ENCODE results near the gene ACAP2. TPM values are rescaled to one million over a fixed set of nuclear protein-coding genes. Genes with fewer than 3 reads are reported as not detected.

ACAP2 gene
- polyA plus RNA-seq, 1 donor from 2014 or later = 88.7 TPM

DNA sequence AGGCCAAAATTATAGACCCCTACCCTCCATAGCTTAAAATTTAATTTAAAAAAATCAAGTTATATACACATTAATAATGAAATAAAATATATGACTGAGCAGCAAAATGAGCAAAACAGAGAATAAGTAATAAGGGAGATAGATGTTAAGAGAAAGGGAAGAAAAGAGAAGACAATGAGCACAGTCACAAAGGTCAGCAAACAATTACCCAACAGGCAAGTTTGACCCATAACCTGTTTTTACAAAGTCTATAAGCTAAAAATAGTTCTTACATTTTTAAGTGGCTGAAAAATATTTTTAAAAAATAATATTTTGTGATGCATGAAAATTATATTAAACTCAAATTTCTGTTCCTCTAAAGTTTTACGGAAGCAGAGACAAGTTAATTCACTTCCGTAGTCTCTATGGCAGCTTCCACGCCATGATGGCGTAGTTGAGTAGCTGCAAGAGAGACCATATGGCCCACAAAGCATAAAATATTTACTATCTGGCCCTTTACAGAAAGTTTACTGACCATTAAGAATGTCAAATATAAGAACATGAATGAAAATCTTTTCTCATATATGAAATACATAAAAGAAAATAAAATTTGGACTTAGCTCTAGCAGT lies 47.5 kb downstream of the ACAP2 start:
- Histone ChIP-seq H3K36me3 (ENCODE audit: insufficient read depth, low read length) (no peaks in the 10 kb centered on the region), H3K79me2 (replicated peaks; ENCODE audit: insufficient read depth, low read length) (no peaks in the 10 kb centered on the region)

DNA sequence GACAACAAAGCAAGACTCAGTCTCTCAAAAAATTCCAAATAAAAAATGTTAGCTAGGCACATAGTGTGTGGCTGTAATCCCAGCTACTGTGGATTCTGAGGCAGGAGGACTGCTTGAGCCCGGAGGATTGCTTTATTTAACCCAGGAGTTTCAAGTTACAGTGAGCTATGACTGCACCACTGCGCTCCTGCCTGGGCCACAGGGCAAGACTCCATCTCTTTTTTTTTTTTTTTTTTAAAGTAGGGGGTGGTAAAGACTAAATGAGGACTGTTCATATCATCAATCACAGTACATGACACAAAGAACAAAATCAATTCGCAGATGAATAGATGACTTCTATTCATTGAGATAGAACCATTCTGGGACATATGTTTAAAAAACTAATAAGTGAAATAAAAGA lies 48.1 kb downstream of the ACAP2 start:
- no peak overlapping the region for H2AFZ ChIP-seq (ENCODE audit: low read depth, low read length)
- no peaks in the 10 kb centered on the region for H3K79me2 ChIP-seq (replicated peaks; ENCODE audit: insufficient read depth, low read length)
- H3F3A ChIP-seq (ENCODE audit: insufficient read depth, low read length, poor library complexity, severe bottlenecking) = no peaks in the 10 kb centered on the region
- no peaks in the 10 kb centered on the region for H3K9me2 ChIP-seq (ENCODE audit: insufficient read depth, low read length)
- no peaks in the 10 kb centered on the region for H3K27me3 ChIP-seq (ENCODE audit: insufficient read depth, low read depth, low read length)
- no peaks in the 10 kb centered on the region for H3K36me3 ChIP-seq (ENCODE audit: insufficient read depth, low read length)
- no peak overlapping the region for H3K9ac ChIP-seq (ENCODE audit: low read length)
- no peak overlapping the region for H3K27ac ChIP-seq (ENCODE audit: low read length)
- no peaks in the 10 kb centered on the region for H4K20me1 ChIP-seq (ENCODE audit: insufficient read depth)
- no peaks in the 10 kb centered on the region for H3K9me3 ChIP-seq (ENCODE audit: low read length)
- TF ChIP-seq MXI1 (conservative IDR thresholded peaks at IDR 0.05; ENCODE audit: poor library complexity, severe bottlenecking) = no peak
- TF ChIP-seq SMC3 (conservative IDR thresholded peaks at IDR 0.05; ENCODE audit: poor library complexity) = no peak
- no peak for TF ChIP-seq EZH2 (IDR thresholded peaks at IDR 0.05; ENCODE audit: borderline replicate concordance, insufficient read depth, low read length, poor library complexity, severe bottlenecking)
- TF ChIP-seq, protein P1, sequence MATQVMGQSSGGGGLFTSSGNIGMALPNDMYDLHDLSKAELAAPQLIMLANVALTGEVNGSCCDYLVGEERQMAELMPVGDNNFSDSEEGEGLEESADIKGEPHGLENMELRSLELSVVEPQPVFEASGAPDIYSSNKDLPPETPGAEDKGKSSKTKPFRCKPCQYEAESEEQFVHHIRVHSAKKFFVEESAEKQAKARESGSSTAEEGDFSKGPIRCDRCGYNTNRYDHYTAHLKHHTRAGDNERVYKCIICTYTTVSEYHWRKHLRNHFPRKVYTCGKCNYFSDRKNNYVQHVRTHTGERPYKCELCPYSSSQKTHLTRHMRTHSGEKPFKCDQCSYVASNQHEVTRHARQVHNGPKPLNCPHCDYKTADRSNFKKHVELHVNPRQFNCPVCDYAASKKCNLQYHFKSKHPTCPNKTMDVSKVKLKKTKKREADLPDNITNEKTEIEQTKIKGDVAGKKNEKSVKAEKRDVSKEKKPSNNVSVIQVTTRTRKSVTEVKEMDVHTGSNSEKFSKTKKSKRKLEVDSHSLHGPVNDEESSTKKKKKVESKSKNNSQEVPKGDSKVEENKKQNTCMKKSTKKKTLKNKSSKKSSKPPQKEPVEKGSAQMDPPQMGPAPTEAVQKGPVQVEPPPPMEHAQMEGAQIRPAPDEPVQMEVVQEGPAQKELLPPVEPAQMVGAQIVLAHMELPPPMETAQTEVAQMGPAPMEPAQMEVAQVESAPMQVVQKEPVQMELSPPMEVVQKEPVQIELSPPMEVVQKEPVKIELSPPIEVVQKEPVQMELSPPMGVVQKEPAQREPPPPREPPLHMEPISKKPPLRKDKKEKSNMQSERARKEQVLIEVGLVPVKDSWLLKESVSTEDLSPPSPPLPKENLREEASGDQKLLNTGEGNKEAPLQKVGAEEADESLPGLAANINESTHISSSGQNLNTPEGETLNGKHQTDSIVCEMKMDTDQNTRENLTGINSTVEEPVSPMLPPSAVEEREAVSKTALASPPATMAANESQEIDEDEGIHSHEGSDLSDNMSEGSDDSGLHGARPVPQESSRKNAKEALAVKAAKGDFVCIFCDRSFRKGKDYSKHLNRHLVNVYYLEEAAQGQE (IDR thresholded peaks at IDR 0.05; ENCODE audit: borderline replicate concordance) = no peak
- no peak overlapping the region for H3K4me2 ChIP-seq (ENCODE audit: low read length)
- no peak overlapping the region for H3K4me3 ChIP-seq (ENCODE audit: low read length)

More for the DNA sequence above, 47.5 kb downstream of the ACAP2 start:
- no peak overlapping the region for H3K4me3 ChIP-seq (ENCODE audit: low read length)
- no peak overlapping the region for H2AFZ ChIP-seq (ENCODE audit: low read depth, low read length)
- H3K27me3 ChIP-seq (ENCODE audit: insufficient read depth, low read depth, low read length) = no peaks in the 10 kb centered on the region
- H3K9ac ChIP-seq (ENCODE audit: low read length) = no peak overlapping the region
- H3K27ac ChIP-seq (ENCODE audit: low read length) = no peak overlapping the region
- H3K9me3 ChIP-seq (ENCODE audit: low read length) = no peaks in the 10 kb centered on the region
- no peaks in the 10 kb centered on the region for H4K20me1 ChIP-seq (ENCODE audit: insufficient read depth)
- H3K9me2 ChIP-seq (ENCODE audit: insufficient read depth, low read length) = no peaks in the 10 kb centered on the region
- H3F3A ChIP-seq (ENCODE audit: insufficient read depth, low read length, poor library complexity, severe bottlenecking) = no peaks in the 10 kb centered on the region
- no peak overlapping the region for H3K4me2 ChIP-seq (ENCODE audit: low read length)
- no peak for TF ChIP-seq MXI1 (conservative IDR thresholded peaks at IDR 0.05; ENCODE audit: poor library complexity, severe bottlenecking)
- TF ChIP-seq, protein P1 (IDR thresholded peaks at IDR 0.05; ENCODE audit: borderline replicate concordance) = no peak
- no peak for TF ChIP-seq TAF1 (IDR thresholded peaks at IDR 0.05; ENCODE audit: low read depth)
- TF ChIP-seq RAD21 (conservative IDR thresholded peaks at IDR 0.05) = no peak
- no peak for TF ChIP-seq SMC3 (conservative IDR thresholded peaks at IDR 0.05; ENCODE audit: poor library complexity)
- TF ChIP-seq EZH2 (IDR thresholded peaks at IDR 0.05; ENCODE audit: borderline replicate concordance, insufficient read depth, low read length, poor library complexity, severe bottlenecking) = no peak
- TF ChIP-seq, protein P2, sequence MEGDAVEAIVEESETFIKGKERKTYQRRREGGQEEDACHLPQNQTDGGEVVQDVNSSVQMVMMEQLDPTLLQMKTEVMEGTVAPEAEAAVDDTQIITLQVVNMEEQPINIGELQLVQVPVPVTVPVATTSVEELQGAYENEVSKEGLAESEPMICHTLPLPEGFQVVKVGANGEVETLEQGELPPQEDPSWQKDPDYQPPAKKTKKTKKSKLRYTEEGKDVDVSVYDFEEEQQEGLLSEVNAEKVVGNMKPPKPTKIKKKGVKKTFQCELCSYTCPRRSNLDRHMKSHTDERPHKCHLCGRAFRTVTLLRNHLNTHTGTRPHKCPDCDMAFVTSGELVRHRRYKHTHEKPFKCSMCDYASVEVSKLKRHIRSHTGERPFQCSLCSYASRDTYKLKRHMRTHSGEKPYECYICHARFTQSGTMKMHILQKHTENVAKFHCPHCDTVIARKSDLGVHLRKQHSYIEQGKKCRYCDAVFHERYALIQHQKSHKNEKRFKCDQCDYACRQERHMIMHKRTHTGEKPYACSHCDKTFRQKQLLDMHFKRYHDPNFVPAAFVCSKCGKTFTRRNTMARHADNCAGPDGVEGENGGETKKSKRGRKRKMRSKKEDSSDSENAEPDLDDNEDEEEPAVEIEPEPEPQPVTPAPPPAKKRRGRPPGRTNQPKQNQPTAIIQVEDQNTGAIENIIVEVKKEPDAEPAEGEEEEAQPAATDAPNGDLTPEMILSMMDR (IDR thresholded peaks at IDR 0.05; ENCODE audit: poor library complexity, severe bottlenecking) = no peak
- no peak for TF ChIP-seq EP300 (conservative IDR thresholded peaks at IDR 0.05; ENCODE audit: poor library complexity, severe bottlenecking)
- TF ChIP-seq POLR2AphosphoS5 (IDR thresholded peaks at IDR 0.05) = no peak
